Choroid plexus epithelial cell (primary cell): Measurements from ENCODE around the gene PROCA1.

Source experiments
- DNase-seq: peaks from one replicate; pipeline ENCODE4 v3.0.0-alpha.2; 2010; ENCODE audit warnings: low read depth
- H3K4me3 ChIP-seq: 2 replicates; pipeline ENCODE4 v1.5.1; 2011; ENCODE audit warnings: low read depth, mild to moderate bottlenecking, control low read depth, low read length, moderate library complexity
- CTCF ChIP-seq: conservative IDR thresholded peaks from 2 replicates; pipeline ENCODE4 v1.5.1; 2011; ENCODE audit warnings: low read depth, mild to moderate bottlenecking, control low read depth, inconsistent platforms, low read length, moderate library complexity

Gene PROCA1

GRCh38 chr17:28751600-28752366 is 40.1 kb upstream of the PROCA1 start:
- H3K4me3 ChIP-seq = no peak overlapping the region
- no peak for DNase-seq

DNA sequence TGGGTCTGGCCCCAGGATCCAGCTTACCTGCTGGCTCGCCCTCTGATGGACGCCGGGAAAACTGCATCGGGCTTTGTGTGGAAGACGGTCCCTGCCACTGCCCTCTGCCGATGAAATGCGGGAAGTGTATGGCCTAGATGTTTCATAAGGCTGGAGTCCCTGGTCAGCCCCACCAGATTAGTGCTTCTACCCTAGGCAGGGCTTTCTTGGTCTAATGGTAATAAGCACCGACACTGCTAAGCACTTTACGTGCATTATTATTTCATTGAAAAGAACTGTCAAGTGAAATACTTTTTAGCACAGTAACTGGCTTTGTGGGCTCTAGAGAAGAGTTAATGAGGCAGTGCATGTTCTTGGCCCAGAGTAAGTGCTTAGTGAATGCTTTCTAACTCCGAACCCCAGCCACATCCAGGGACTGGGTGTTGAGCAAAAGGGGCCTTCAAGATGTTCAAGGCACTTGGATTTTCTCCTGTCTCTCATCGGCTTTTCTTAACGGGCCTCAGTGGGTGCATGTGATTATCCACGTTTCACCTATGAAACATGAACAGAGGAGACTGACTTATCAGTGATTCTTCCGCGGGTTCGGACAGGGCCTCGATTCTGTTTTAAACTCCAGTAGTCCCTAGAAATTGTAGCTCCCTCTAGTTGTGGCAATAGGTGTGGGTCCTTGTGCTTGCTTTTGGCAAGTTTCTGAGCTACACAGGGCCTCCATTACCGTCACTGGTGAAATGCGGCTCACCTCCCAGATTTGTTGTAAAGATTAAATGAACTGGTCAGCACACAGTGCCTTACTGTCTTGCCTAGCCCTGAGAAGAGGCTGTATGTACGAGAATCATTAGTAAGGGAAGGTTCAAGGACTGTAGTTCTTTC is 38.7 kb upstream of the PROCA1 start:
- TF ChIP-seq CTCF = peak; percentile 100
- peak; percentile 96 for DNase-seq
- H3K4me3 ChIP-seq = no peak overlapping the region

More at GRCh38 chr17:28751600-28752366, 40.1 kb upstream of the PROCA1 start:
- no peak for TF ChIP-seq CTCF

GRCh38 chr17:28749516-28750177 is 38.0 kb upstream of the PROCA1 start:
- DNase-seq = no peak
- TF ChIP-seq CTCF = no peak
- no peak overlapping the region for H3K4me3 ChIP-seq

- TF ChIP-seq CTCF = no peak
- peak; percentile 46 for DNase-seq
- no peak overlapping the region for H3K4me3 ChIP-seq
Observed at GRCh38 chr17:28748852-28749515, 37.3 kb upstream of the PROCA1 start.

DNA sequence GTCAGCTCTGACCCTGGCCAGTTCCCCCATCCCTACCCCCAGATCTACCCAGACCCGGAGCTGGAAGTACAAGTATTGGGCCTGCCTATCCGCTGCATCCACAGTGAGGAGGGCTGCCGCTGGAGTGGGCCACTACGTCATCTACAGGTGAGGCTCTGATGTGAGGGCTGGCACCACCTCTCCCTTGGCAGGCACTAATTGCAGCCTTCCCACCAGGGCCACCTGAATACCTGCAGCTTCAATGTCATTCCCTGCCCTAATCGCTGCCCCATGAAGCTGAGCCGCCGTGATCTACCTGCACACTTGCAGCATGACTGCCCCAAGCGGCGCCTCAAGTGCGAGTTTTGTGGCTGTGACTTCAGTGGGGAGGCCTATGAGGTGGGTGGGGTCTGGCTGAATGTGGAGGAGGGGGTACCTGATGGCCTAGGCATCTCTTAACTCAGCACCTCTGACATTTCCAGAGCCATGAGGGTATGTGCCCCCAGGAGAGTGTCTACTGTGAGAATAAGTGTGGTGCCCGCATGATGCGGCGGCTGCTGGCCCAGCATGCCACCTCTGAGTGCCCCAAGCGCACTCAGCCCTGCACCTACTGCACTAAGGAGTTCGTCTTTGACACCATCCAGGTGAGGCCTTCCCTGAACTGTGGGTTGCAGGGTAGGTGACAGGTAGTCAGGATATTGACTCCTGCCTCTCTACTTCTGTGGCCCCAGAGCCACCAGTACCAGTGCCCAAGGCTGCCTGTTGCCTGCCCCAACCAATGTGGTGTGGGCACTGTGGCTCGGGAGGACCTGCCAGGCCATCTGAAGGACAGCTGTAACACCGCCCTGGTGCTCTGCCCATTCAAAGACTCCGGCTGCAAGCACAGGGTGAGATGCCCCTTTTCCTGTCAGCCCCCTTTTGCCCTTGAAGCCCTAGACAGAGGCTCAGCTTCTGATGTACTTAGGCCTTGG is 36.4 kb upstream of the PROCA1 start:
- no peak for TF ChIP-seq CTCF
- DNase-seq = no peak
- H3K4me3 ChIP-seq = no peak overlapping the region
